Tibial nerve (tissue), 4 donors: ENCODE measurements around the gene CAMK1D. TPM values are rescaled to one million over a fixed set of nuclear protein-coding genes. Genes with fewer than 3 reads are reported as not detected.

ENCODE experiments used
- DNase-seq, 2 donors: peaks; one replicate each; pipeline ENCODE4 v3.0.0-alpha.2; 2019; ENCODE audit warnings: low spot score in 2 of 2
- H3K27ac ChIP-seq, 4 donors: fragments of 200-600 bp; sonication (generic) in 3 of 4; one replicate each; pipeline ENCODE4 v1.5.1; 2017 to 2019; ENCODE audit warnings: mild to moderate bottlenecking in 1 of 4
- H3K27me3 ChIP-seq, 2 donors: fragments of 200-600 bp; sonication (generic) in 1 of 2; one replicate each; pipeline versions ENCODE4 v1.5.1 to v1.6.0; 2017 to 2019
- H3K36me3 ChIP-seq, 3 donors: fragments of 200-600 bp; sonication (generic); one replicate each; pipeline ENCODE4 v1.5.1; 2018 to 2019
- H3K4me1 ChIP-seq, 4 donors: fragments of 200-600 bp; sonication (generic) in 3 of 4; one replicate each; pipeline ENCODE4 v1.5.1; 2017 to 2019
- H3K4me3 ChIP-seq, 4 donors: fragments of 200-600 bp; sonication (generic) in 3 of 4; one replicate each; pipeline ENCODE4 v1.5.1; 2017 to 2019; ENCODE audit warnings: mild to moderate bottlenecking in 1 of 4, moderate library complexity in 1 of 4
- H3K9me3 ChIP-seq, 4 donors: fragments of 200-600 bp; sonication (generic) in 3 of 4; one replicate each; pipeline ENCODE4 v1.5.1; 2017 to 2019
- CTCF ChIP-seq, 5 experiments: fragments of 200-600 bp in 3 of 5; fragments of 450-650 bp in 2 of 5; sonication (generic) in 3 of 5; IDR thresholded peaks; one replicate each; pipeline ENCODE4 v1.5.1; 2016 to 2019; ENCODE audit warnings: antibody characterized with exemption in 5 of 5, mild to moderate bottlenecking in 3 of 5, moderate library complexity in 2 of 5
- EP300 ChIP-seq, 2 donors: sonication (generic); formaldehyde crosslinking; IDR thresholded peaks; one replicate each; pipeline ENCODE4 v1.6.1; 2017; ENCODE audit warnings: antibody characterized with exemption in 2 of 2, mild to moderate bottlenecking in 1 of 2
- POLR2A ChIP-seq, 2 donors: fragments of 450-650 bp; IDR thresholded peaks; one replicate each; pipeline ENCODE4 v1.6.1; 2017; ENCODE audit warnings: antibody characterized with exemption in 2 of 2, mild to moderate bottlenecking in 2 of 2, moderate library complexity in 2 of 2
- WGBS, 2 donors: methylation state at CpG; one replicate each; pipeline ENCODE4 v1.1.5; 2018; 5-methylcytosine and 5-hydroxymethylcytosine counted together
- total RNA-seq, 4 donors: library from RNA; depleted of rRNA; stranded (reverse); fragments of >200 nt; gene quantifications; one replicate each; pipeline ENCODE4 v1.1.0, GENCODE V29; 2016

CAMK1D gene
- total RNA-seq, 4 donors from 2014 or later: 6.9 to 20.5 (median 17.2) TPM

- TF ChIP-seq EP300 (IDR thresholded peaks at IDR 0.05) (no peak), CTCF (IDR thresholded peaks at IDR 0.05) (peak; percentile 36 to 69 (median 48)), POLR2A (IDR thresholded peaks at IDR 0.05) (no peak)
- H3K9me3 ChIP-seq: no peaks in the 10 kb centered on the region
- WGBS, 2 donors: 48 to 53% methylated on average over 8 of the region's 8 CpGs
- peaks cover 0 to 19% (median 0%) of the 10 kb centered on the region in 4 donors for H3K4me1 ChIP-seq
- DNase-seq: no peak
- no peak overlapping the region for H3K4me3 ChIP-seq
- no peaks in the 10 kb centered on the region for H3K27me3 ChIP-seq
- no peak overlapping the region for H3K27ac ChIP-seq
- H3K36me3 ChIP-seq: no peaks in the 10 kb centered on the region
Observed at GRCh38 chr10:12782537-12782936, 433.2 kb downstream of the CAMK1D start.

GRCh38 chr10:12783293-12783692, 433.9 kb downstream of the CAMK1D start:
- Histone ChIP-seq H3K27me3 (no peaks in the 10 kb centered on the region), H3K4me1 (peaks cover 0 to 19% (median 0%) of the 10 kb centered on the region in 4 donors), H3K9me3 (no peaks in the 10 kb centered on the region), H3K4me3 (no peak overlapping the region), H3K36me3 (no peaks in the 10 kb centered on the region), H3K27ac (peak overlapping the region in 2 of 4 donors; percentile 30 to 52)
- no peak for TF ChIP-seq EP300 (IDR thresholded peaks at IDR 0.05)
- no peak for TF ChIP-seq POLR2A (IDR thresholded peaks at IDR 0.05)
- no peak for TF ChIP-seq CTCF (IDR thresholded peaks at IDR 0.05)
- DNase-seq: no peak
- 45 to 54% methylated on average over 10 of the region's 10 CpGs for WGBS, 2 donors

- no peak for DNase-seq
- Histone ChIP-seq H3K4me1 (peaks cover 0 to 19% (median 0%) of the 10 kb centered on the region in 4 donors), H3K36me3 (no peaks in the 10 kb centered on the region), H3K4me3 (no peak overlapping the region), H3K27ac (peak overlapping the region in 1 of 4 donors; percentile 17), H3K27me3 (no peaks in the 10 kb centered on the region), H3K9me3 (no peaks in the 10 kb centered on the region)
- WGBS, 2 donors: 74% methylated on average over 6 of the region's 6 CpGs
- TF ChIP-seq CTCF (IDR thresholded peaks at IDR 0.05): no peak
- TF ChIP-seq EP300 (IDR thresholded peaks at IDR 0.05): no peak
Observed at GRCh38 chr10:12784646-12785045, 435.3 kb downstream of the CAMK1D start.

- Histone ChIP-seq H3K27ac (no peak overlapping the region), H3K4me3 (no peak overlapping the region), H3K36me3 (no peaks in the 10 kb centered on the region), H3K9me3 (no peaks in the 10 kb centered on the region), H3K27me3 (no peaks in the 10 kb centered on the region), H3K4me1 (peaks cover 0 to 19% (median 0%) of the 10 kb centered on the region in 4 donors)
- DNase-seq: no peak
- no peak for TF ChIP-seq CTCF (IDR thresholded peaks at IDR 0.05)
- no peak for TF ChIP-seq POLR2A (IDR thresholded peaks at IDR 0.05)
- no peak for TF ChIP-seq EP300 (IDR thresholded peaks at IDR 0.05)
- 70 to 74% methylated on average over 12 of the region's 12 CpGs for WGBS, 2 donors
Observed at GRCh38 chr10:12785415-12785831, 436.1 kb downstream of the CAMK1D start.

- TF ChIP-seq POLR2A (IDR thresholded peaks at IDR 0.05) (no peak), CTCF (IDR thresholded peaks at IDR 0.05) (no peak), EP300 (IDR thresholded peaks at IDR 0.05) (no peak)
- peaks cover 0 to 18% (median 0%) of the 10 kb centered on the region in 3 donors for H3K36me3 ChIP-seq
- peaks cover 0 to 4% (median 0%) of the 10 kb centered on the region in 4 donors for H3K4me1 ChIP-seq
- H3K27ac ChIP-seq: no peak overlapping the region
- no peak overlapping the region for H3K4me3 ChIP-seq
- WGBS, 2 donors: 83% methylated on average over 12 of the region's 12 CpGs
- no peak for DNase-seq
- no peaks in the 10 kb centered on the region for H3K27me3 ChIP-seq
- no peaks in the 10 kb centered on the region for H3K9me3 ChIP-seq
Observed at GRCh38 chr10:12787297-12787696, 437.9 kb downstream of the CAMK1D start.
